ENCODE results near the gene LIMS2. TPM values are rescaled to one million over a fixed set of nuclear protein-coding genes. Genes with fewer than 3 reads are reported as not detected.

Gene LIMS2
- total and polyA plus RNA-seq, 2 of the 8 experiments (the other 6 are each of a cell fraction or from before 2014, with no cell fraction given), result 3.3 to 4.8 TPM

- Histone ChIP-seq H2AFZ (ENCODE audit: low read length) (no peak overlapping the region), H3K79me1 (ENCODE audit: low read depth, low read length) (0 out of 2 replicates have a peak, but pooled peaks cover 3% of the 10 kb centered on the region), H3K27me3 (replicated peaks in 1 of 4; ENCODE audit: control insufficient read depth in 3 of 4, extremely low read depth in 1 of 4, insufficient read depth in 3 of 4, low read length in 3 of 4) (no peaks in the 10 kb centered on the region), H3K4ac (replicated peaks; ENCODE audit: insufficient read length, low read depth, low read length) (no peak overlapping the region), H3K79me2 (ENCODE audit: control insufficient read depth in 1 of 2, insufficient read depth in 2 of 2, low read length in 2 of 2) (no peaks in the 10 kb centered on the region), H2AK5ac (ENCODE audit: low read depth, low read length) (no peak overlapping the region), H2BK12ac (ENCODE audit: low read depth, low read length) (no peak overlapping the region), H3K9ac (replicated peaks in 1 of 4; ENCODE audit: extremely low read depth in 1 of 4, low read depth in 3 of 4, low read length in 3 of 4) (no peak overlapping the region), H2BK120ac (replicated peaks; ENCODE audit: low read depth, low read length) (no peak overlapping the region), H3K27ac (ENCODE audit: low read depth, low read length) (no peak overlapping the region), H2BK15ac (ENCODE audit: low read length) (no peak overlapping the region; the same call in 1 of the 2 replicates), H4K20me1 (replicated peaks in 1 of 2; ENCODE audit: control insufficient read depth in 1 of 2, insufficient read depth in 2 of 2, low read length in 2 of 2) (no peaks in the 10 kb centered on the region), H3K23me2 (ENCODE audit: low read depth, low read length) (no peaks in the 10 kb centered on the region), H3K36me3 (ENCODE audit: control insufficient read depth in 2 of 4, insufficient read depth in 4 of 4, low read length in 3 of 4) (no peaks in the 10 kb centered on the region), H3K14ac (ENCODE audit: insufficient read length) (no peak overlapping the region), H3K4me1 (replicated peaks in 1 of 4; ENCODE audit: control insufficient read depth in 3 of 4, insufficient read depth in 4 of 4, low read length in 3 of 4) (peaks cover 0 to 9% (median 2%) of the 10 kb centered on the region in 4 experiments; a peak in 4 of 7 replicates), H4K5ac (ENCODE audit: insufficient read length, low read depth, low read length) (no peak overlapping the region), H4K91ac (replicated peaks; ENCODE audit: insufficient read length, low read length) (no peak overlapping the region), H2BK5ac (ENCODE audit: low read depth, low read length) (no peak overlapping the region), H3K4me2 (ENCODE audit: insufficient read depth in 1 of 2, low read depth in 2 of 2, low read length in 2 of 2) (no peak overlapping the region), H3K4me3 (ENCODE audit: extremely low read depth in 1 of 4, insufficient read depth in 2 of 4, low read depth in 3 of 4, low read length in 4 of 4) (no peak overlapping the region), H4K8ac (ENCODE audit: extremely low read depth, insufficient read depth, low read length) (no peak overlapping the region), H2BK20ac (ENCODE audit: low read length) (no peak overlapping the region), H3K18ac (ENCODE audit: extremely low read depth, low read length) (no peak overlapping the region; the same call in 1 of the 2 replicates), H3K23ac (ENCODE audit: insufficient read length) (no peak overlapping the region), H3K56ac (replicated peaks; ENCODE audit: insufficient read length, low read depth, low read length) (no peak overlapping the region), H3K9me3 (ENCODE audit: insufficient read depth in 2 of 2, low read depth in 1 of 2, low read length in 1 of 2) (no peaks in the 10 kb centered on the region)
- no peak for TF ChIP-seq CBX5 (IDR thresholded peaks at IDR 0.05; ENCODE audit: low read depth, low read length)
- no peak for TF ChIP-seq TCF12 (IDR thresholded peaks at IDR 0.05; ENCODE audit: low read depth, low read length)
- no peak for TF ChIP-seq RXRA (IDR thresholded peaks at IDR 0.05; ENCODE audit: insufficient read depth, low read depth, low read length)
- TF ChIP-seq, protein P1, sequence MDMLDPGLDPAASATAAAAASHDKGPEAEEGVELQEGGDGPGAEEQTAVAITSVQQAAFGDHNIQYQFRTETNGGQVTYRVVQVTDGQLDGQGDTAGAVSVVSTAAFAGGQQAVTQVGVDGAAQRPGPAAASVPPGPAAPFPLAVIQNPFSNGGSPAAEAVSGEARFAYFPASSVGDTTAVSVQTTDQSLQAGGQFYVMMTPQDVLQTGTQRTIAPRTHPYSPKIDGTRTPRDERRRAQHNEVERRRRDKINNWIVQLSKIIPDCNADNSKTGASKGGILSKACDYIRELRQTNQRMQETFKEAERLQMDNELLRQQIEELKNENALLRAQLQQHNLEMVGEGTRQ (IDR thresholded peaks at IDR 0.05; ENCODE audit: low read length), result no peak
- TF ChIP-seq, protein P2, sequence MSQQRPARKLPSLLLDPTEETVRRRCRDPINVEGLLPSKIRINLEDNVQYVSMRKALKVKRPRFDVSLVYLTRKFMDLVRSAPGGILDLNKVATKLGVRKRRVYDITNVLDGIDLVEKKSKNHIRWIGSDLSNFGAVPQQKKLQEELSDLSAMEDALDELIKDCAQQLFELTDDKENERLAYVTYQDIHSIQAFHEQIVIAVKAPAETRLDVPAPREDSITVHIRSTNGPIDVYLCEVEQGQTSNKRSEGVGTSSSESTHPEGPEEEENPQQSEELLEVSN (IDR thresholded peaks at IDR 0.05), result no peak
- TF ChIP-seq SIN3A (conservative IDR thresholded peaks at IDR 0.05 in 1 of 2, IDR thresholded peaks at IDR 0.05 in 1 of 2; ENCODE audit: low read depth in 1 of 2, low read length in 2 of 2), result no peak
- no peak for TF ChIP-seq RAD21 (IDR thresholded peaks at IDR 0.05 in 1 of 2, conservative IDR thresholded peaks at IDR 0.05 in 1 of 2; ENCODE audit: low read depth in 2 of 2, low read length in 2 of 2)
- ChIA-PET POLR2A (ENCODE audit: partially characterized antibody) (interaction anchor here (1.2 to 1.5 kb wide), 2 partner anchors 89 to 117 kb away, joined by 3 read pairs; partner anchors contain the start of gene IWS1), CTCF (ENCODE audit: partially characterized antibody) (interaction anchor here (1.0 to 13.7 kb wide), 5 partner anchors 8 to 53 kb away, joined by 3 to 160 read pairs (median 8); no protein-coding TSS in a partner anchor)
- no peak for DNase-seq (ENCODE audit: low read depth in 1 of 2, low spot score in 2 of 2)
- 87% methylated on average over 12 of the region's 15 CpGs; no CpG with 5 or more reads in 1 of the 2 experiments for WGBS, 2 experiments (ENCODE audit: extremely low coverage in 1 of 2, insufficient coverage in 1 of 2, insufficient read length in 1 of 2, insufficient replicate concordance in 2 of 2, low coverage in 1 of 2, low lambda C conversion rate in 2 of 2, missing lambda C conversion rate in 1 of 2)
- FAIRE-seq, result no peak
These were observed 31.8 kb downstream of the LIMS2 start for GRCh38 chr2:127643439-127644065.
